NCI-H510A treated with DMSO at 0.1 percent for 48 hours (cell line): Measurements from ENCODE around the gene PIGC.
A peak's percentile ranks its signal among the peaks of the same experiment; 100 is the strongest.

Experiments
- DNase-seq: peaks from one replicate; lab custom pipeline; 2025; lab: John Stamatoyannopoulos, UW

PIGC gene

DNA sequence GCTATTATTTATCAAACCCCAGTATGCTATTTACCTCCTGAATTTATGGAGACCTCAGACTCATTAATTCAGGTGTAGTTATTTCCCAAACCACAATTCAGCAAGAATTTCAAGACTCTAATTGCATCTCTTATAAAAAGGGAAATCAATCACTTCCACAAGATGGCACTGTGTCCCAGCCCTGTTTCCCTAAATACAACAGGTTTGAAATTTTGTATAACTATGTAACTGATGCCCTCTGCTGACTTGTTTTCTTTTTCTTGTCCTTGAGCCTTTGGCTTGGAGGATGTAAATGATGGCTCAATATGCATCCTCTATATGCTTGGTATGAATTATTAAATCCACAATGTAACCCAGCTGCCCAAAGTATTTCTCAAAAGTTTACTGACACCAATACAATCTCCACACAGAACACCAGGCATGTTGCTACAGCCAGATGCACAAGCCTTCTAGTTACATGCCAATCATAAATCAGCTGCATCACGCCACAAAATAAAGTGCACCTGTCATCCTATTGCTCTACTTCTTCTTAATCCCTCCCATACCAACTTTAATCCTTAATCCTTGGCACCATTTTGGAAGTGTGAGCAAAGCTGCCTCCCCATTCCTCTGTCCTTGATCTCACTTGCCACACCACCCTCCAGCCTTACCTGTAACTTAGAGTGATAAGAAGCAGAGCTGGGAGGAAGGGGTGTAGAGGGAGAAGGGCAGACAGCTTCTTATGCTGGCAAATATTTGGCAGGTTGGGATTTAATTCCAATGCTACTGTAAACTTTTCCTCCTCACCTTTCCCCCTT lies 14.3 kb downstream of the PIGC start:
- DNase-seq, result peak; percentile 70

GRCh38 chr1:172427191-172427590 lies 16.7 kb downstream of the PIGC start:
- DNase-seq, result no peak

DNA sequence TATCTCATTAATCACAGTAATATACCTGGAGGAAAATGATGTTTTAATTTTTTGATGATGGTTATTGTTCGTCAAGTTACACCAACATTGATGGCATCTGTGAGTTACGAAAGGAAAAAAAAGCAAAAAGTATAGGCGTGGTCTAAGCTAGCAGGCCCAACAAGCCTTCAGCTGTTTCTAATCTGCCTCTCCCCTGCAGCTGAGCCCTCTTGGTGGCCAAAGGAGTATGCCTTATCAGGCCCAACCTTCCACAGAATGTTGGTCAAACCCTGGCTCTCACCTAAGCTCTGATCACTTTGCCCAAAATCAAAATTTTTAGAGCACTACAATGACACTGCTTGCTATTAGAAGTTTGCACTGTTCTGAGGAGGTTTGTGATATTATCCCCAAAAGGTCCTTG lies 18.5 kb downstream of the PIGC start:
- DNase-seq, result no peak

DNA sequence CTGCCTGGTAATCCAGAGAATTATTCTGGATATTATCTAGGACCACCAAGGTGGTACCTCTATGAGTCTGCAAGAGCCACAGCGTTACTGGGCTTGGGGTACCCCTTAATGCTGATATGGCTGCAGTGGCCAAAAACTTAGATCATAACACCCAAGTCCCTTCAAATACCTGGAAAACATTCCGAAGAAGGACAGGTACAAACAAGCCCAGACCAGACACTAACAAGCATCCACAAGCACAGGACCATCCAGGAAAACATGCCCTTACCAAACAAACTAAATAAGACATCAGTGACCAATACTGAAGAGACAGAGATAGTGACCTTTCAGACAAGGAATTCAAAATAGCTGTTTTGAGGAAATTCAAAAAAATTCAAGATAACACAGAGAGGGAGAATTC lies 20.5 kb downstream of the PIGC start:
- DNase-seq, result no peak

DNA sequence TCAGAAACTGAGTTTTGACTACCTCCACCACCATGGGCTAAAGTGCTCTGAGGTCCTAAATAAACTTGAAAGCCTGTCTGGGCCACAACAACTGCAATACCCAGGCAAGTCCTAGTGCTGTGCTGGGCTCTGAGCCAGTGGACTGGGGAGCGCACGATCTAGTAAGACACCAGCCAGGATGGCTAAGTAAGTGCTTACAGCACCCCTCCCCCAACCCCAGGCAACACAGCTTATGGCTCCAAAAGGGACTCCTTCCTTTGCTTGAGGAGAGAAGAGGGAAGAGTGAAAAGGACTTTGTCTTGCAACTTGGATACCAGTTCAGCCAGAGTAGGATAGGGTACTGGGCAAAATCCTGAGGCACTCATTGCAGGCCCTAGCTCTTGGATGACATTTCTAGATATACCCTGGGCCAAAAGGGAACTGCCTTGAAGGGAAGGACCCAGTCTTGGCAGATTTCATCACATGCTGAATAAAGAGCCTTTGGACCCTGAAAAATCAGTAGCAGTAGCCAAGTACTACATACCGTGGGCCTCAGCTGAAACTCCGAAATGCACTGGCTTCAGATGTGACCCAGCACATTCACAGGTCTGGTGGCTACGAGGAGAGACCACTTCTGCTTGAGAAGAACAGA lies 21.8 kb downstream of the PIGC start:
- DNase-seq, result no peak

DNA sequence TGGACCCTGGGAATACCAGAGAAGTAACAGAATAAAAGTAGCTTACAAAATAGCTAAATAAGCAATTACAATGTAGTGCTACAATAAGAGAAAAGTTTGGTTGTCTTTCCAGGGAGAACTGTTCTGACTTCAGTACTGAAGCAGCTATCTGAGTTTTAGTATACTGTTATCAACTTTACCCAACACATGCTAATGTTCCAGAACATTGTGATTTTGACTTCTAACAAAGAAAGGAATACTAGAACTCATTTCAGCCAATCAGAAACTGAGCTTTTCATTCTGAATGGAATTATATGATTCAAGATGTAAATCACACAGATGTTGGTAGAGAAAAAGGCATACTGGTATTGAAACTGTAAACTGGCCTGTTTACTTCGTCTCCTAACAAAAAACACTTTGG lies 23.5 kb downstream of the PIGC start, which contains the start of gene C1orf105:
C1orf105 (plus strand) TSS at position 301 of the 400 bp plus-strand sequence. CDS start 201 bp downstream, outside the sequence.
- DNase-seq, result no peak

DNA sequence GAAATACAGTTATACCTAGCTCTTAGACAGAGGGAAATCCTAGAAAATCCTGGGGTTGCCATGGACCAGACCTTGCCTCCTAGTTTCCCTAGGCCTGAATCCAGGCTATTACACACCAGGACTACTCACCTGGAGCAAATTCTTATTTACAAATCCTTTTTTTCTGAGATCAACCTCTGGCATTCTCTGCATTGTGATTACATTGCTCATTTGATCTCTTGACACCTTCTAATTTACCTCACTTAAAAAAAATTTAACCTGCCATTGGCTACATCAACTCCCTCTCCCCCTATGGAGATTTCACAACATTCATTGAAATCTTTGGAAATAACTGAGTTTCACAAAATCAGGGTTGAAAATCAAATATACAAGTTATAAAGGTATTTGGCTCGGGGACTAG lies 26.3 kb downstream of the PIGC start:
- DNase-seq, result no peak

DNA sequence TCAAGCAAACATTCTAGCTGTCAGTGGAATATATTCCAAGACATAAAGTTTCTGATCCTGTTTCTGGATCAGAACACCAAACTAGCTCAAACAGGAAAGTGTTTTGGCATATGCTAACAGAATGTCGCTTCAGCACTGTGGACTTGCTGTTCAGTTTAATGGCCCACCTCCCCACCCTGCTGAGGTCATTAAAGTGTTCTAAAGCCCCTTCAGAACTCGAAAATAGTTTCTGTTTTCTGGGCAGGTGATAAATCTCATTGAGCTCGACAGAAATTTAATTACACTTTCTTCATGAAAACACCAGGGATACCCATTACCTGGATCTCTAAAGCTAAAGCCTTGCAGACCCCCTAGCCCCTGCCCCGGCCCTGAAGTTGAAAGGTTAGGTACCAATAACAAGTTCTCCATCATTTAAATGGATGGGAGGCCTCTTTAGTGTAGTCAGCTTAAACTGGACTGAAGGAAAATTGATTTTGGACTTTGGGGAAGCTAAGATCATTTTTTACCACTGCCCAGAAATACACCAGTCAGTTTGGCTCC lies 27.3 kb downstream of the PIGC start:
- DNase-seq, result no peak

- no peak for DNase-seq
These were observed 29.5 kb downstream of the PIGC start for GRCh38 chr1:172414331-172414730.

DNA sequence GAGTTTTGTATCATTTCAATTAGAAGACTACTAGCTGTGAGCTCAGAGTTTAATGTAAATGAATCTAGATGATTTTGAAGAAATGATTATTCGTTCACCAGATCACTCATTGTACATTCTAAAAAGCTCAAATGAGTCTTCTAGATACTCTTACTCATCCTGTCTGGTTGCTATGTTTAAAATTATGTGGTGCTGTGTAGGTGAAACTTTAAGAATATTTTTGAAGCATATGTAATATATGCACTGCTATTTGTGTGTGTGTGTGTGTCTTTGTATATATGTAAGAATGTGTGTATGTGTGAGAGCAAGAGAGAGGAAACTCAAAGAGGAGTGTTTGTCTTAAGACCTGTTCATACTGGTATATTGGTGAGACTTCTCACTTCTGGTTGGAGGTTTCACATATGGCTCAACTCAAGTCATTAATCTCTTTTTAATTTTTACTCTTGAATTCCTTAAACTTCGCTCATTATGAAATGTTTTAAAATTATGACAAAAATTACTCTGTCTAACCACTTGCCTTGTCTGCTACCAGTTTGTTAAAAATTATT lies 32.0 kb downstream of the PIGC start:
- no peak for DNase-seq

GRCh38 chr1:172410027-172410426 lies 33.8 kb downstream of the PIGC start:
- DNase-seq, result no peak

- DNase-seq, result no peak
These were observed 34.9 kb downstream of the PIGC start for GRCh38 chr1:172408958-172409357.

DNA sequence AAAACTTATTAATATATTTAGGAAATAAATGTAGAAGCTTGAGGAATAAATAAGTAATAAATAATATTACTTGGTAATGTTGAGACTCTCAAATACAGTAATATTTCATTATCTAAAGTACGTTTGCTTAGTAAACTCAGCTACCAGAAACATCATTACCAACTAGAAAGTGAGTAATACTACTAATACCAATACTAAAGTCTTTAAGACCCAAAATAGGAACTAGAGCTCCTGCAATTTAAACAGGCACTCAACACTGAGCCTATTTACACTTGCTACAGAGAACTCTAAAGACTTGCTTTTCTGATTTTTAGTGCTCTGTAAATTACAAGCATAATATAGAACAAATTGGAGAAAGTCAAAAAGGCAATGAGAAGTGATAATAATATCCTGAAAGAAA lies 36.9 kb downstream of the PIGC start:
- no peak for DNase-seq

DNA sequence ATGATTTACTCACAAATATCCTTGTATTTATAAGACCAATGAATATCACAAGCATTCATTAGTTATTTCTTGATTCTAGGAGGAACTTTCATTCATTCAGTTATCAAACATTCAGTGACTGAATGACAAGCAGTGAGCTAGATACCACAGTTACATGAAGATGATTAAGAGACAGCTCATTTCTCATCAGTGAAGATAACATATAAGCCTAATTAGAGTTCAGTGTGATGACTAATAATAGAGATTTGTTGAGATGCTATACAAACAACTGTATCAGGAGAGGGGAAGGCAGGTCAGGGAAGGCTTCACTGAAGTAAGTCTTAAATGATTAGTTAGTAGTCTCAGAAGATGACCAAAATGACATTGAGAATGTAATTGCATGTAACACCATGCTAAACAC lies 38.0 kb downstream of the PIGC start:
- DNase-seq, result no peak

GRCh38 chr1:172404121-172404520 lies 39.7 kb downstream of the PIGC start:
- no peak for DNase-seq

DNA sequence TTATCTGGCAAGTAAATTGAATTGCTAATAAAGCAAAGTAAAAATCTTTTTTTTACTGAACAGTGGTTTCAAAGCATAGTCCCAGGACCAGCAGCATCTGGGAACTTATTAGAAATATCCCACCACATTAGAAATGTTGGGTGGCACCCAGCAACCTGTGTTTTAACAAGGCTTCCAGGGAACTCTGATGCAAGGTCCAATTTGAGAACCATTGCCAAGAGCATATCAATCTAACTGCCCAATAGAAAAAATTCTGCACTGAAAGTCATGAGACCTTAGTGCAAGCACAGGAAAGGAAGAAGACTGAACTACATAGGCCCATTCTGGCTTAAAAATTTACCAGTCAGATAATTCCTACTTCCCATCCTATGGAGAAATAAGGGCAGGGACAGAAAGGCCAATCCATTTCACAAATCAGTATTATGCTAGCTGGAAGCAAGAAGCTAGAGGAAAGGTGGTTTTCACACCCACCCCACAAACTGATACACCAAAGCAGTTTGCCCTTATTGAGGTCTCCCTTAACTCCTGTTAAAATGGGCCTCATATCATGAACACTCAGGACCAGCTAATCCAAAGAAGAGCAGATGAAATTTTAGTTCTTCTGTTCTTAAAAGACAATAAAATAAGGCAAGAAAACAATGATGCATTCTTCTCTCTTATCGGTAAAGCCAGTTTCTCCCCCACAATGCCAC lies 40.8 kb downstream of the PIGC start:
- no peak for DNase-seq

DNA sequence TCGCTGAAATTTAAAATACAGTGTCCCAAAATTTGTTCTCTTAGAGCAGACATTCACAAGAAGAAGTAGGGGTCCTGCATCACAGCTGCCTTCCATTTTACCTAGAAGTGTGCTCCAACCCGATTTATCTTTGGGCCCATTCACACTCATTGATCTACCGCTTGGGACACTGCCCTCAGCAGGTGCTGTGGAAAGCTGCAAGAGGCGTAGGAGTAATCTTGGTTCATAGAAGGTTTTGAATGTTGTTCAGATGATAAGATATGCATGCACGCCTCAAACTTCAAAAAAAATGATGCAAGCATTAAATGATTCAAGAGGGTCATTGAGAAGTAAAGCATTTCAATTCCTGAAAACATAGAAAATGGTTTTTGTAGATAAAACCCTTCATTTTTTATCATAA lies 42.0 kb downstream of the PIGC start:
- no peak for DNase-seq

- DNase-seq, result no peak
These were observed 42.4 kb downstream of the PIGC start for GRCh38 chr1:172401477-172401876.

DNA sequence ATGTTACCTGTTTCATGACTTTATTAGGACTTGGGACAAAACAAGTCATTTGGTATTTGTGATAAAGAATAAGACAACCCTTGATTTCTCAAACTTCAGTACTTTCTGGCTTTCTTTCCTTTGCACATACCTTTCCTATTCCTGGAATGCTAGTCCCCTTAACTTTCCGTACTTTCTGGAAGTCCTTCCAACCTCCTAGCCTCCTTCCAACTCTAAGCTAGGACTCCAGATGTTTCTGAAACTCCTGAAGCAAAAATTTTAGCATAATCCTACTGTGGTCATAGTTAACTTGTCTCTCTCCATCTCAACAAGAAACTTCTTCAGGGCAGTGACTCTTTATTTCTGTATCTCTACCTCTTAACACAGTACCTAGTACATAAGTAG lies 43.2 kb downstream of the PIGC start:
- no peak for DNase-seq

- DNase-seq, result no peak
These were observed 43.8 kb downstream of the PIGC start for GRCh38 chr1:172399756-172400721.
